ENCODE measurements around the gene MYOZ2. TPM values are rescaled to one million over a fixed set of nuclear protein-coding genes. Genes with fewer than 3 reads are reported as not detected.
A peak's percentile ranks its signal among the peaks of the same experiment; 100 is the strongest.

Gene MYOZ2
- total and polyA plus RNA-seq, 7 experiments from 2014 or later = not detected

DNA sequence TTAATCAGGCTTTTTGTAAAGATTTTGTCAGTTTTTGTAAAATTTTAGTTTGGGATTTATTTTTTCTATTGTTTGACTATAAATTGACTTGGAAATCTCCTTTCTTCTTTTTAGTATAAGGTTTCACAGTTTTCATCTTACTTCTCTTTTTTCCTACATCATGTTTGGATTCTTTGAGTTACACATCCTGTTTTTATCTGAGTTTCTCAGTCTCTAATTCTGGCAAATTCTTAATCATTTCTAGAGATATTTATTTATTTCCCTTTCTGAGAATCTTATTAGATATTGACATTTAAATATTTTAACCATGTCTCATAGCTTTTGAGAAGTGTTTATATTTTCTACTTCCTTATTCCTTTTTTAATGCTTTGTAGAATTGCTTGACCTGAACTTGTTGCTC is 97.6 kb downstream of the MYOZ2 start:
- Histone ChIP-seq H3K36me3 (ENCODE audit: control insufficient read depth in 2 of 3, insufficient read depth in 3 of 3, low read length in 3 of 3) (peaks cover 0 to 7% (median 0%) of the 10 kb centered on the region in 3 experiments), H3K4me3 (ENCODE audit: low read length) (no peak overlapping the region), H3K27ac (ENCODE audit: low read depth, low read length) (no peak overlapping the region), H3K27me3 (ENCODE audit: control insufficient read depth in 2 of 2, insufficient read depth in 2 of 2, low read length in 2 of 2) (no peaks in the 10 kb centered on the region), H3K4me1 (ENCODE audit: control insufficient read depth in 2 of 2, insufficient read depth in 2 of 2, low read length in 2 of 2) (peaks cover 0 to 9% of the 10 kb centered on the region in 2 donors), H3K9me3 (ENCODE audit: control insufficient read depth in 2 of 3, low read length in 3 of 3) (no peaks in the 10 kb centered on the region)
- Mint-ChIP-seq H3K36me3 (peaks cover 12 to 52% (median 35%) of the 10 kb centered on the region in 5 donors), H3K27ac (peak overlapping the region in 3 of 9 donors; percentile 5 to 44 (median 42)), H3K9me3 (peaks cover 0 to 3% (median 0%) of the 10 kb centered on the region in 11 donors), H3K4me1 (peaks cover 34 to 93% (median 57%) of the 10 kb centered on the region in 7 donors), H3K4me3 (peak overlapping the region in 4 of 10 donors; percentile 16 to 79 (median 53)), H3K27me3 (no peaks in the 10 kb centered on the region)
- POLR2A ChIA-PET = interaction anchor here (0.7 to 1.2 kb wide), 2 partner anchors 16 to 18 kb away, joined by 3 read pairs; no protein-coding TSS in a partner anchor
- DNase-seq (no peak), ATAC-seq (no peak)
- intact Hi-C loops (cut with micrococcal nuclease) = no loop called here
- CTCF ChIA-PET = no interaction called here

DNA sequence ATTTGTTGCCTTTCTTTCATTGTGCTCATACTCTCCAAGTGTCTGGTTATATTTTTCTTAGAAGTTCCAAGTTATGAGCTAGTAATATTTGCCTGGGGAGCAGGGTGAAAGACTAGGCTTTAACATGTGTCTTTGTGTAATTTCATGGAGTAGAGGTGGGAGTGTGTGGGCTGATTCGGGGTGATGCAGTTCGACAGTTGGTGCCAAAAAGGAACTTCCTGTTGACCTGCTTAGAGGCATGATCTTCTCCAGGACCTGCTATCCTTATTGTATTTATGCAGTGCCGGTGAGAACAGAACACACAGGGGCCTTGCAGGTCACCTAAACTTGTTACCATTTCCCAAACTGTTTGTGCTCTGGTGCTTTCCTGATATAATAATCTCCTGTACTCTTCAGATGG is 98.1 kb downstream of the MYOZ2 start:
- Mint-ChIP-seq H3K27me3 (no peaks in the 10 kb centered on the region), H3K27ac (peak overlapping the region in 5 of 9 donors; percentile 5 to 66 (median 57)), H3K9me3 (peaks cover 0 to 3% (median 0%) of the 10 kb centered on the region in 11 donors), H3K36me3 (peaks cover 12 to 56% (median 39%) of the 10 kb centered on the region in 5 donors), H3K4me3 (peak overlapping the region in 9 of 10 donors; percentile 10 to 79 (median 38)), H3K4me1 (peaks cover 34 to 91% (median 55%) of the 10 kb centered on the region in 7 donors)
- no peak for ATAC-seq
- CTCF ChIA-PET = no interaction called here
- H3K27me3 ChIP-seq (ENCODE audit: control insufficient read depth in 2 of 2, insufficient read depth in 2 of 2, low read length in 2 of 2) = no peaks in the 10 kb centered on the region
- H3K9me3 ChIP-seq (ENCODE audit: control insufficient read depth in 2 of 3, low read length in 3 of 3) = no peaks in the 10 kb centered on the region
- intact Hi-C loops (cut with micrococcal nuclease) = no loop called here
- H3K4me3 ChIP-seq (ENCODE audit: low read length) = no peak overlapping the region
- H3K36me3 ChIP-seq (ENCODE audit: control insufficient read depth in 2 of 3, insufficient read depth in 3 of 3, low read length in 3 of 3) = peaks cover 0 to 7% (median 0%) of the 10 kb centered on the region in 3 experiments
- POLR2A ChIA-PET = interaction anchor here (0.5 to 1.2 kb wide), 2 partner anchors 18 to 20 kb away, joined by 3 read pairs; no protein-coding TSS in a partner anchor
- DNase-seq = no peak
- H3K27ac ChIP-seq (ENCODE audit: low read depth, low read length) = no peak overlapping the region
- H3K4me1 ChIP-seq (ENCODE audit: control insufficient read depth in 2 of 2, insufficient read depth in 2 of 2, low read length in 2 of 2) = peaks cover 0 to 9% of the 10 kb centered on the region in 2 donors

DNA sequence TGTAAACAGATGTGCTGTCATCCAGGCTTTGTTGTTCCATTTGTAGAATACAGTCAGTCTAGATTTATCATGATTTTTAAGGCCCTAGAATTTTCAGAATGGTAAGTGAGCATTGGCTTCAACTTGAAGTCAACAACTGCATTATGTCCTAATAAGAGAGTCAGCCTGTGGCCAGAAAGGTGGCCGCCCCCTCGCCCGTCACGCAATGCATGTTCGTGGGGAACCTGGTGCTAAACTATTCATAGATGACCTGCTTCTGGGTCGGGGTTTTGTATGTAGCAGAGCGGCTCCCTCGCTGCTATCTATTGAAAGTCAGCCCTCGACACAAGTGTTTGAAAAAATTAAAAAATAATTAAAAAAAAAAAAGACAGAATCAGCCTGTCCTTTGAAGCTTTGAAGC is 101.6 kb downstream of the MYOZ2 start:
- H3K4me3 ChIP-seq (ENCODE audit: low read length) = no peak overlapping the region
- ChIA-PET CTCF (no interaction called here), POLR2A (interaction anchor here (1.0 kb wide), 1 partner anchor 24 kb away, joined by 3 read pairs; the partner anchor contains the start of gene USP53)
- Mint-ChIP-seq H3K36me3 (peaks cover 11 to 57% (median 22%) of the 10 kb centered on the region in 5 donors), H3K9me3 (peaks cover 0 to 2% (median 0%) of the 10 kb centered on the region in 11 donors), H3K27ac (peak overlapping the region in 1 of 9 donors; percentile 57), H3K4me1 (peaks cover 22 to 70% (median 38%) of the 10 kb centered on the region in 7 donors), H3K27me3 (no peaks in the 10 kb centered on the region), H3K4me3 (no peak overlapping the region)
- DNase-seq (no peak), ATAC-seq (no peak)
- intact Hi-C loops (cut with micrococcal nuclease) = loop anchor here in 1 of 2 donors (5.0 kb wide), 1 partner anchor 45 kb away; no protein-coding TSS in a partner anchor
- H3K4me1 ChIP-seq (ENCODE audit: control insufficient read depth in 2 of 2, insufficient read depth in 2 of 2, low read length in 2 of 2) = peaks cover 0 to 9% of the 10 kb centered on the region in 2 donors
- no peaks in the 10 kb centered on the region for H3K9me3 ChIP-seq (ENCODE audit: control insufficient read depth in 2 of 3, low read length in 3 of 3)
- no peak overlapping the region for H3K27ac ChIP-seq (ENCODE audit: low read depth, low read length)
- H3K36me3 ChIP-seq (ENCODE audit: control insufficient read depth in 2 of 3, insufficient read depth in 3 of 3, low read length in 3 of 3) = peaks cover 0 to 7% (median 0%) of the 10 kb centered on the region in 3 experiments
- H3K27me3 ChIP-seq (ENCODE audit: control insufficient read depth in 2 of 2, insufficient read depth in 2 of 2, low read length in 2 of 2) = no peaks in the 10 kb centered on the region

Other genes with a start within 250 kb of the MYOZ2 start
- 1 to 10 TPM in 2 of 5 experiments, under 1 TPM in 3; 0.61 to 1.1 (median 0.93) TPM for gene SYNPO2, start 247.0 kb upstream of the MYOZ2 start, total RNA-seq
- gene SYNPO2, start 247.0 kb upstream of the MYOZ2 start, polyA plus RNA-seq = under 1 TPM; 0.08 to 0.21 TPM
- gene USP53, start 76.9 kb downstream of the MYOZ2 start, total RNA-seq = 10 to 100 TPM in 4 of 5 experiments, 1 to 10 TPM in 1; 7.3 to 29.8 (median 21.2) TPM
- gene USP53, start 76.9 kb downstream of the MYOZ2 start, polyA plus RNA-seq = 10 to 100 TPM; 10.3 to 23.2 TPM
- gene FABP2, start 186.3 kb downstream of the MYOZ2 start, total RNA-seq = under 1 TPM in 1 of 5 experiments, not detected in 4; 0.19 TPM
- gene FABP2, start 186.3 kb downstream of the MYOZ2 start, polyA plus RNA-seq = not detected